Neutrophil (primary cell): ENCODE measurements around the gene TREX2.

Experiments
- H3K27ac ChIP-seq: fragments of 200-600 bp; sonication (generic); 2 replicates; pipeline ENCODE4 v1.5.1; 2016; ENCODE audit warnings: mild to moderate bottlenecking, moderate library complexity
- H3K27me3 ChIP-seq: fragments of 200-600 bp; sonication (generic); 2 replicates; pipeline ENCODE4 v1.6.0; 2016; ENCODE audit warnings: mild to moderate bottlenecking
- H3K36me3 ChIP-seq: fragments of 200-600 bp; sonication (generic); 2 replicates; pipeline ENCODE4 v1.5.1; 2017
- H3K4me1 ChIP-seq, 2 experiments: fragments of 200-600 bp in 1 of 2; sonication (generic) in 1 of 2; 1 replicate in 1 of 2; 2 replicates in 1 of 2; pipeline versions ENCODE4 v1.5.1 to v1.6.1; 2013 to 2016; ENCODE audit warnings: low read depth in 1 of 2, low read length in 1 of 2, mild to moderate bottlenecking in 1 of 2, moderate library complexity in 1 of 2; ENCODE audit not compliant: control insufficient read depth in 1 of 2, insufficient read depth in 1 of 2
- H3K4me3 ChIP-seq, 2 experiments: fragments of 200-600 bp in 1 of 2; sonication (generic) in 1 of 2; 1 replicate in 1 of 2; 2 replicates in 1 of 2; pipeline ENCODE4 v1.5.1; 2013 to 2016; ENCODE audit warnings: low read depth in 1 of 2, low read length in 1 of 2, mild to moderate bottlenecking in 1 of 2, moderate library complexity in 1 of 2
- H3K9me3 ChIP-seq: fragments of 200-600 bp; sonication (generic); 2 replicates; pipeline ENCODE4 v1.5.1; 2016
- CTCF ChIP-seq: fragments of 200-600 bp; sonication (generic); IDR thresholded peaks from 2 replicates; pipeline ENCODE4 v1.5.1; 2016; ENCODE audit warnings: antibody characterized with exemption

Gene TREX2

DNA sequence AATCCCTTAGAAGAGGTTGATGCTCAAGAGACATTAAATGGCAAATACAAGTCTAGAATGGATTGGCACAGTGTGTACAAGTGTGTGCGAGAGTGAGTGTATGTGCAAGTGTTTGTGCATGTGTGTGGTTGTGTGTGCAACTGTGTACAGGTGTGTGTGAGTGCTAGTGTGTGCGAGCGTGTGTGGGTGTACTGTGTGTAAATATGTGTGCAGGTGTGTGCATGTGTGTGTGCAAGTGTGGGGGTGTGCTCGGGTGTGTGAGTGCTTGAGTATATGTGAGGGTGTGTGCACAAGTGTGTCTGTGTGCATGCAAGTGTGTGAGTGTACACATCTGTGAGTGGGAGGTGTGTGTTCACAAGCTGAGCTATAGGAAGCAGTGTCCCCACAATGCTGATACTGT, 5.9 kb downstream of the TREX2 start:
- TF ChIP-seq CTCF: no peak
- no peaks in the 10 kb centered on the region for H3K4me1 ChIP-seq

DNA sequence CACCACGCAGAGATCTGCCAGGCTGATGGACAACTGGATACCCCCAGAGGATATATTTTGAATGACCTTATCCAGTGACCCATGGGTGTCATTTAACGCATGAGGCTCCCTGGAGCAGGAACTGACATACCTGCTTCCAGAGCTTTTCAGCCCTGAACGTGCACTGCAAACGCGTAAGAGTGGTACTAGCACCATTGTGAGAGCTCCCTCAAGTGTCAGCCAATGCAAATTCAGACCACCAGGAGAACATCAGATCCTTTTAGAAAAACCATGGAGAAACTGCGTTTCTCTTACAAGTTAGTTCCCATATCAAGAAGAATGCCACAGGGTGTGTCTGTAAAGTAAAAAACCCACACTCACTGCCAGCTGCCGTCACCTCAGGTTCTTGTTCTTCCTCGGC, 7.3 kb downstream of the TREX2 start:
- H3K27me3 ChIP-seq: no peaks in the 10 kb centered on the region
- TF ChIP-seq CTCF: no peak
- no peaks in the 10 kb centered on the region for H3K4me1 ChIP-seq
- H3K4me3 ChIP-seq: no peak overlapping the region
- H3K27ac ChIP-seq: no peak overlapping the region
- H3K9me3 ChIP-seq: no peaks in the 10 kb centered on the region
- H3K36me3 ChIP-seq: no peaks in the 10 kb centered on the region

More for the DNA sequence above, 5.9 kb downstream of the TREX2 start:
- H3K9me3 ChIP-seq: no peaks in the 10 kb centered on the region
- no peak overlapping the region for H3K27ac ChIP-seq
- H3K36me3 ChIP-seq: no peaks in the 10 kb centered on the region
- H3K4me3 ChIP-seq: no peak overlapping the region
- H3K27me3 ChIP-seq: no peaks in the 10 kb centered on the region

- H3K36me3 ChIP-seq: no peaks in the 10 kb centered on the region
- H3K4me3 ChIP-seq: no peak overlapping the region
- H3K27me3 ChIP-seq: no peaks in the 10 kb centered on the region
- H3K27ac ChIP-seq: no peak overlapping the region
- H3K4me1 ChIP-seq: no peaks in the 10 kb centered on the region
- no peaks in the 10 kb centered on the region for H3K9me3 ChIP-seq
- TF ChIP-seq CTCF: no peak
These were observed 10.0 kb downstream of the TREX2 start for GRCh38 chrX:153435845-153436244.

- no peak overlapping the region for H3K27ac ChIP-seq
- no peaks in the 10 kb centered on the region for H3K36me3 ChIP-seq
- H3K4me1 ChIP-seq: no peaks in the 10 kb centered on the region
- TF ChIP-seq CTCF: no peak
- H3K9me3 ChIP-seq: no peaks in the 10 kb centered on the region
- no peaks in the 10 kb centered on the region for H3K27me3 ChIP-seq
- no peak overlapping the region for H3K4me3 ChIP-seq
These were observed 11.1 kb downstream of the TREX2 start for GRCh38 chrX:153434801-153435200.

- Histone ChIP-seq H3K4me3 (no peak overlapping the region), H3K4me1 (no peaks in the 10 kb centered on the region), H3K27me3 (no peaks in the 10 kb centered on the region), H3K27ac (no peak overlapping the region), H3K9me3 (no peaks in the 10 kb centered on the region), H3K36me3 (no peaks in the 10 kb centered on the region)
- no peak for TF ChIP-seq CTCF
These were observed 12.0 kb downstream of the TREX2 start for GRCh38 chrX:153433781-153434285.
